ENCODE data around the gene TMEM26.
A peak's percentile ranks its signal among the peaks of the same experiment; 100 is the strongest.

Gene TMEM26

GRCh38 chr10:61423178-61423577, 30.0 kb downstream of the TMEM26 start:
- no peak for TF ChIP-seq CTCF (IDR thresholded peaks at IDR 0.05; ENCODE audit: low read depth, low read length)
- no peak for DNase-seq (ENCODE audit: low read depth in 2 of 2)

GRCh38 chr10:61417661-61418060, 35.5 kb downstream of the TMEM26 start:
- no peak overlapping the region for H3K4me3 ChIP-seq (replicated peaks in 1 of 2; ENCODE audit: low read depth in 2 of 2, low read length in 2 of 2)
- no peak for DNase-seq (ENCODE audit: low read depth in 2 of 2)
- no peak for TF ChIP-seq CTCF (IDR thresholded peaks at IDR 0.05; ENCODE audit: low read depth, low read length)

More at GRCh38 chr10:61423178-61423577, 30.0 kb downstream of the TMEM26 start:
- no peak overlapping the region for H3K4me3 ChIP-seq (replicated peaks in 1 of 2; ENCODE audit: low read depth in 2 of 2, low read length in 2 of 2)

GRCh38 chr10:61415824-61416223, 37.4 kb downstream of the TMEM26 start:
- H3K4me3 ChIP-seq (replicated peaks in 1 of 2; ENCODE audit: low read depth in 2 of 2, low read length in 2 of 2), result no peak overlapping the region
- no peak for TF ChIP-seq CTCF (IDR thresholded peaks at IDR 0.05; ENCODE audit: low read depth, low read length)
- DNase-seq (ENCODE audit: low read depth in 2 of 2), result no peak

- DNase-seq (ENCODE audit: low read depth in 2 of 2), result no peak
- no peak overlapping the region for H3K4me3 ChIP-seq (replicated peaks in 1 of 2; ENCODE audit: low read depth in 2 of 2, low read length in 2 of 2)
- no peak for TF ChIP-seq CTCF (IDR thresholded peaks at IDR 0.05; ENCODE audit: low read depth, low read length)
These were observed 41.5 kb downstream of the TMEM26 start for GRCh38 chr10:61411706-61412105.

- no peak for TF ChIP-seq CTCF (IDR thresholded peaks at IDR 0.05; ENCODE audit: low read depth, low read length)
- DNase-seq (ENCODE audit: low read depth in 2 of 2), result peak in 1 of 2 donors; percentile 30
- no peak overlapping the region for H3K4me3 ChIP-seq (replicated peaks in 1 of 2; ENCODE audit: low read depth in 2 of 2, low read length in 2 of 2)
These were observed 42.7 kb downstream of the TMEM26 start for GRCh38 chr10:61410353-61411070.

- DNase-seq (ENCODE audit: low read depth in 2 of 2), result no peak
- TF ChIP-seq CTCF (IDR thresholded peaks at IDR 0.05; ENCODE audit: low read depth, low read length), result no peak
- no peak overlapping the region for H3K4me3 ChIP-seq (replicated peaks in 1 of 2; ENCODE audit: low read depth in 2 of 2, low read length in 2 of 2)
These were observed 44.0 kb downstream of the TMEM26 start for GRCh38 chr10:61409157-61409556.

- DNase-seq (ENCODE audit: low read depth in 2 of 2), result no peak
- TF ChIP-seq CTCF (IDR thresholded peaks at IDR 0.05; ENCODE audit: low read depth, low read length), result no peak
- no peak overlapping the region for H3K4me3 ChIP-seq (replicated peaks in 1 of 2; ENCODE audit: low read depth in 2 of 2, low read length in 2 of 2)
These were observed 45.1 kb downstream of the TMEM26 start for GRCh38 chr10:61408105-61408504.

All from cardiac fibroblast (primary cell).